Cardiac fibroblast (primary cell): Measurements from ENCODE around the gene PLCL2.

ENCODE experiments used
- DNase-seq, 2 donors: peaks; one replicate each; pipeline versions ENCODE4 v3.0.0 to v3.0.0-alpha.2; 2010; ENCODE audit warnings: low read depth in 2 of 2
- H3K4me3 ChIP-seq, 2 donors: replicated peaks in 1 of 2; 1 replicate in 1 of 2; 2 replicates in 1 of 2; pipeline ENCODE4 v1.5.1; 2011; ENCODE audit warnings: low read depth in 2 of 2, low read length in 2 of 2, mild to moderate bottlenecking in 2 of 2, moderate library complexity in 1 of 2
- CTCF ChIP-seq: IDR thresholded peaks from one replicate; pipeline ENCODE4 v1.5.1; 2011; ENCODE audit warnings: low read depth, mild to moderate bottlenecking, low read length, inconsistent platforms

The PLCL2 gene

GRCh38 chr3:16890597-16891333 lies 6.0 kb downstream of the PLCL2 start:
- no peak for TF ChIP-seq CTCF
- H3K4me3 ChIP-seq, result no peak overlapping the region
- peak in 1 of 2 donors; percentile 42 for DNase-seq

- TF ChIP-seq CTCF, result no peak
- no peak overlapping the region for H3K4me3 ChIP-seq
- no peak for DNase-seq
Observed at GRCh38 chr3:16893618-16894200, 9.0 kb downstream of the PLCL2 start.

GRCh38 chr3:16896094-16896627 lies 11.4 kb downstream of the PLCL2 start:
- DNase-seq, result no peak
- H3K4me3 ChIP-seq, result no peak overlapping the region
- TF ChIP-seq CTCF, result no peak

GRCh38 chr3:16896820-16897219 lies 12.1 kb downstream of the PLCL2 start:
- DNase-seq, result no peak
- TF ChIP-seq CTCF, result no peak
- H3K4me3 ChIP-seq, result no peak overlapping the region

- peak in 1 of 2 donors; percentile 34 for DNase-seq
- H3K4me3 ChIP-seq, result no peak overlapping the region
- no peak for TF ChIP-seq CTCF
Observed at GRCh38 chr3:16897254-16897926, 12.6 kb downstream of the PLCL2 start.

GRCh38 chr3:16898595-16899395 lies 14.0 kb downstream of the PLCL2 start:
- H3K4me3 ChIP-seq, result no peak overlapping the region
- TF ChIP-seq CTCF, result no peak
- no peak for DNase-seq
